Cerebellar nuclear complex (tissue), 1 donor: Measurements from ENCODE around the gene WDR3.

ENCODE experiments used
- DNase-seq, 2 experiments: peaks; one replicate each; lab custom pipeline; 2025; lab: John Stamatoyannopoulos, UW

WDR3 gene

GRCh38 chr1:117952386-117952785 is 22.8 kb downstream of the WDR3 start:
- DNase-seq, result no peak

- DNase-seq, result no peak
Measured at GRCh38 chr1:117959364-117959763, 29.8 kb downstream of the WDR3 start.

DNA sequence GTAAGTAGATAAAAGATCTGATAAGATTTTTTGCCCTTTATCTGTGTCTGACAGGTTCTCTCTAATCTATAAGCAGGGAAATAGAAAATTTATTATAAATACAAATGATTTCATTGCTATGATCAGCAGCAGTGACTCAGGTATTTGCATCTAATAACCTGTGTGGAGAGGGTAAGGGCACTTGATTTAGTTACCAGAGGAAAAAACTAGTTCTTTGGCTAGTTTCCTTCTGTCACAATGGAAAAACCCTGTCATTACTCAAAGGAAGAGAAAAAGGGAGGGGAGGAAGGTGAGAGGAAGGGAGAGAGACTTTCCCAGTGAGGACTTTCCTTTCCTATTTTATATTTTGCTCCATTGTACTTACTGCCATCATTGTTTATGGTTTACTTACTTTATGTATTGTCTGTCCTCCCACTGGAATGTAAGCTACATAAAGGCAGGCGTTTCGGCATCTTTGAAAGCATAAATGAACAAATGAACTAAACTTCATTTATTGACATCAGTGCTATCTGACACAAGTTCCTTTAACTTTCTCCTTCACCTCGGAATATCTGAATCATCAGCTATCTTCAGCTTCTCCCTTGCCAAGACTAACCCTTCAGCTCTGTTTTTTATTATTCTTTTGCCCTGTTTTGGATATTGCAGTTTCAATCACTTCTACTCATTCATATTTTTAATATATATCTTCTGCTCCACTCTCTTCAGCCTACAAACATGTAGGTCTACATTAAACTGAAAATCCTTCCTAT is 34.9 kb downstream of the WDR3 start:
- DNase-seq, result no peak

GRCh38 chr1:117967477-117967876 is 37.9 kb downstream of the WDR3 start:
- no peak for DNase-seq

- DNase-seq, result no peak
Measured at GRCh38 chr1:117967881-117968280, 38.3 kb downstream of the WDR3 start.

- no peak for DNase-seq
Measured at GRCh38 chr1:117970252-117970651, 40.7 kb downstream of the WDR3 start.

DNA sequence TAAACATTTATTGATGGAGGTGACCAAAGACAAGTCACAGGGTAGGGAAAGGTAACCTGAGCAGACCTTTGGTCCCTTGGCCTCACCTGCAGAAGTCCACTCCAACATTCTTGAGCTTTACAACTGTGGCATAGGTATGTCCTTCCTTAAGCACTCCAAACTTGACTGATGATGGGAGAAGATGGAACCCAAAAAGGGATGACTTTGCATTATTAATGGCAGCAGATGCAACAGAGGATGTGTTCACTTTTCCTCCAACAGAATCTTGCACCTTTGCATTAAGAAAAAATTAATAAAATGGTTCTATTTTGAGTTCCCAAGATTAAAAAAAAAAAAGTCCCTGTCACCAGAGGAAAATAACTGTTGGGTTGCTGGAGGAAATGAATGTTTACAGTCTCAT is 42.2 kb downstream of the WDR3 start:
- DNase-seq, result no peak

DNA sequence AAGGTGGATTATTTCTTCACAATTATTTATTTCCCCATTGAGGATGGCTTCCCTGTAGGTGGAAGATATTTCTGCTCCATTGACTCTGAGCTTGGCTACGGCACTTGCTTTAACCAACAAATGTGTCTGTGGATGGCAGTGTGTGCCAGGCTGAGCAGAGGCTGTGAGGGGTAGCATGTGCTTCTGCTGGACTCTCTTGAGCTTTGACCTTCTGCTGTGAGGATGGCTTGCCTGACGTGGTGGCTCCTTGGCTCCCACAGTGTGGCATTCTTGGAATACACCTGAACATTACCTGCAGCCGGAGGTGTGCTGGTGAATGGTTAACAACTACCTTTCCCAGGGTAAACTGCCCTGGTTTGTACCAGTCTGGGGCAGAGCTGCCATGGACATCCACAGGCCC is 46.8 kb downstream of the WDR3 start:
- no peak for DNase-seq

DNA sequence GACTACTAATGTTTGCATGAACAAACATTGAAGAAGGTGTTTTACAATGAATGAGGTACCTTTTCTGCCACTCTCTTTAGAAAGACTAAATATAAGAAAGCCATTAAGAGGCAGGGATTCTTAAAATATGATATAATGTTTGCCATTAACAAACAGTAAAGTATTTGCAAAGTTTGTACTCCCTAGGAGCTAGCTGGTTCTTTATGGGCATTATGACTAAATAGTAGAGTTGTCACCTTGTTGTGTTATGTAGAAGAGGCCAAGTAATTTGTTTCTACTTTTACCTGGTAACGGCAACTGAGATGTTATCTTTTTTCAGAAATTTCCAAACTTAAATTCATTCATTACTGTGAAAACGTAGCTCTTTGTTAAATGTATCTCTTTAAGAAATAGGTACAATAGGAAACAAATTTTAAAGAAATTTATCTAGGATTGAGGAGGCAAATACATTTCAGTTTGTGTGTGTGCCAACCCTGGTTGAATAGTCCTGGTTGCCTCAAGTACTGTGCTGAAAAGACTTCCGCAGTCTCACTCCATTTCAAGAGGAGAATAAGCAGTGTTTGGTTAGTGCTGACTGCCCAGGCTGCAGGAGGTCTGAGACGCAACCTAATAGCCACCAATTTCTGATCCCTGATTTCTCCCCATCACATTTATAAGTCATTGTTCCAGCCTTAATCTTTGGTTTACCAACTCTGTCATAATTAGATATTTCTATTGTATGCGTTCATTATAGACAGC is 52.1 kb downstream of the WDR3 start:
- no peak for DNase-seq

DNA sequence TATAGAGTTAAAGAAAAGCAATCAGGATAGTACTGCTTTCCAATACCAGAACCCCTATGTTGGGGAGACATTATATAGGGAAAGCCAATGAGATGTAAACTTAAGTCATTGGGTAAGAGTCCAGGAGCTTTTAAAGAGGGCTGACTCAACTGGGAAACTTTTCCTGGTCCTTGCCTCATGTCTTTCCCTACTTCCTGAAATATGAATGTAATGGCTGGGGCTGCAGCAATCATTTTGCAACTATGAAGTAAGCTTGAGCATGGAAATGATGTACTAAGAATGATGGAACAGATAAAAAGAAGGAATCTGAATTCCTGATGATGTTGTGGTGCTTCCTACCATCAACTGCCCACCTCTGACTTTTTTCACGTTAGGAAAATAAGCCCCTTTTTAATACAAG is 55.7 kb downstream of the WDR3 start:
- no peak for DNase-seq

DNA sequence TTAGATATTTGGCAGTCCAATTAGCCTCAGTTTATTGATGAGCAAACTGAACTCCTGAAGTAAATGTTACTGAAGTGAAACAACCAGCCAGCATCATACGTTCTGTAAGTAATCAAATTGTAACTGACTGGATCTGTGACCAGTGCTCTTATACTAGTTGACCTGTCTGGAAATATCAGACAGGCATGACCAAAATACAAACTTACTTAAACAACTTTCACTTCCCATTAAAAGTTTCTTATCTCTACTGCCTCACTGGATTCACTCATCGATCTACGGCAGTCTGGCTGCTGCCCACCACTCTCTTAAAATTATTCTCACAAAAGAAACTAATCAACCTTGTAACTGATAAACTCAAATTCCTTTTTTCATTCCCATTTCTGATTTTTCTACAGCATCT is 56.4 kb downstream of the WDR3 start:
- DNase-seq, result no peak

GRCh38 chr1:118004312-118004711 is 74.8 kb downstream of the WDR3 start:
- no peak for DNase-seq

- DNase-seq, result no peak
Measured at GRCh38 chr1:118007391-118007790, 77.9 kb downstream of the WDR3 start.

DNA sequence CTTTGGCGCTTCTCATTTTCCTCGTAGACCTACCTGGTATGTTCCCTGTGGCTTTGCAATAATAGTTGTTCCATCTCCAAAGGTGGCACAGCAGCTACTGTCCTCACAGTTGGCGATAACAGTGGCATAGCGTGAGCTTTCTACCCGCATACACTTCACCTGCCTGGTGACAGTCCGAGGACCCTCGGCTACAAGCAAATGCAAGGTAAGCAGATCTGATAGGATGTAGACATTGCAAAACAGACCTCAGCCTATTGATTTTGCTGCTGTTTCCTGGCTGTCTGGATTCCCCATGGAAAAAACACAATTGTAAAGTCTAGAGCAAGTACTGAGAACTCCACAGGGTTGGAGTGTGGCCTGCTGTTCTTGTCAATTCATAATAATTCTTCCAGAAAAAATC is 78.5 kb downstream of the WDR3 start:
- no peak for DNase-seq

DNA sequence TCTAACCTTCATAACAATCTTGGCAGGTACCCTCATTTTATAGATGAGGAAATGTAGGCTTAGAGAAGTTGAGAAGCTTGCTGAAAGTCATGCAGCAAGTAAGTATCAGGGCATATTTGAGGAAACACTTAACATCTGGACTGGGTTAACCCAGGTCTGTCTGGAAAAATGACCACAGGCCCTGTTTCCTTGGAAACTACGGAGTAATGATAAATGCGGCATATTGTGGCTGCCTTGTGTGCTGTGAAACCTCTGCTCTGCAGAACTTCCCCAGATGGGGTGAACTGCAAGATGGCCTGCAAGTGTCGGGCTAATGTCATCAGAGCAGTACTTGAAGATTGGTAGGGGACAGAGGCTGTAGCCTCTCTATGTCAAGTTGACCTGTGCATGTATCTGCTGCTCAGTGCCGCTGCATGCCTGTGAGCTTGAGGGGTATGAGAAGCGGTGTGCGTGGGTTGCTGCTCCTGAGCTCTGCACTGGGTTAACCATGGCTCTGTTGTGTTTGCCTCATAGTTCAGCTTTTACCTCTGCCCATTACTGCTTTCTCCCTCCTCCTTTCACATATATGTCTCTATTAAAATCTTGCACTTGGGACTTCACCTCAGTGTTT is 83.1 kb downstream of the WDR3 start:
- DNase-seq, result no peak

GRCh38 chr1:118013336-118013735 is 83.8 kb downstream of the WDR3 start:
- DNase-seq, result no peak

- DNase-seq, result no peak
Measured at GRCh38 chr1:118013938-118014337, 84.4 kb downstream of the WDR3 start.
